Pancreas (tissue), 10 donors: ENCODE results near the gene KCNK7. TPM values are rescaled to one million over a fixed set of nuclear protein-coding genes. Genes with fewer than 3 reads are reported as not detected.
A peak's percentile ranks its signal among the peaks of the same experiment; 100 is the strongest.

ENCODE experiments used
- ATAC-seq, 4 donors: fragments of 200-7000 bp; cut with Tn5 transposase; one replicate each; pipeline versions ENCODE4 v1.8.0 to v1.9.1; 2020; ENCODE audit warnings: mild to moderate bottlenecking in 4 of 4, moderate library complexity in 4 of 4
- DNase-seq, 6 donors: peaks; one replicate each; pipeline ENCODE4 v3.0.0-alpha.2; 2020
- FAIRE-seq: peaks from 2 replicates; lab custom pipeline; 2012; peaks lifted over from hg19 to GRCh38; lab: Jason Lieb, UNC
- H3K27ac ChIP-seq, 4 donors: fragments of 200-600 bp; sonication (generic); 1 replicate in 3 of 4; 2 replicates in 1 of 4; pipeline versions ENCODE4 v1.5.0 to v1.8.0; 2020
- H3K27me3 ChIP-seq, 4 donors: fragments of 200-600 bp; one replicate each; pipeline ENCODE4 v1.8.0; 2021
- H3K36me3 ChIP-seq, 3 donors: fragments of 200-600 bp; sonication (generic) in 1 of 3; one replicate each; pipeline versions ENCODE4 v1.5.0 to v1.8.0; 2020 to 2021
- H3K4me1 ChIP-seq, 3 donors: fragments of 200-600 bp; one replicate each; pipeline ENCODE4 v1.8.0; 2021
- H3K4me3 ChIP-seq, 4 donors: fragments of 200-600 bp; sonication (generic) in 2 of 4; one replicate each; pipeline versions ENCODE4 v1.5.0 to v1.8.0; 2020 to 2021
- H3K9me3 ChIP-seq, 4 donors: fragments of 200-600 bp; one replicate each; pipeline ENCODE4 v1.8.0; 2021
- WGBS, 2 donors: extraction: QIAGEN DNeasy Blood & Tissue Kit; methylation state at CpG; one replicate each; pipeline ENCODE4 v1.1.7; 2013; 5-methylcytosine and 5-hydroxymethylcytosine counted together
- intact Hi-C, 3 donors: fragments of 100-400 bp; cut with DNase I; formaldehyde crosslinking; loops; one replicate each; pipeline versions ENCODE4 v1.11.1 to v1.14.2; 2022
- polyA plus RNA-seq, 2 donors: library from polyadenylated mRNA; stranded (reverse); fragments of 200-250 nt; gene quantifications; one replicate each; pipeline ENCODE4 v1.2.3, GENCODE V29; 2013
- total RNA-seq, 6 donors: library from RNA; stranded (reverse); fragmentation: NEBNext Ultra II Directional in 4 of 6; extraction: Animal tissue kit (Norgen Biotek cat#: 25700) in 4 of 6; gene quantifications; one replicate each; pipeline versions ENCODE4 v1.2.1 to v1.2.4, GENCODE V29; 2021 to 2023
- TF ChIP-seq, protein P1 (sequence below), 4 donors: fragments of 200-600 bp; sonication (generic) in 3 of 4; IDR thresholded peaks; one replicate each; pipeline versions ENCODE4 v1.5.0 to v1.8.0; 2021; ENCODE audit warnings: antibody characterized with exemption in 4 of 4
- donor health status: healthy with polysubstance abuse.
- donor health status: DM: no; HTN: no; CAD: no; lungs with moderate emphysema.
- donor health status: DM: no; HTN: no; CAD: no.
- donor health status: control.
- donor health status: control.
- donor health status: Bipolar disorder and iron deficiency.
- donor health status: DM: yes; HTN: yes; CAD: no.
- donor health status: DM: no; HTN: no; CAD: no.
- donor health status: DM: no; HTN: no; CAD: no.
- donor health status: DM: yes; HTN: yes; CAD: no.

The KCNK7 gene, protein sequence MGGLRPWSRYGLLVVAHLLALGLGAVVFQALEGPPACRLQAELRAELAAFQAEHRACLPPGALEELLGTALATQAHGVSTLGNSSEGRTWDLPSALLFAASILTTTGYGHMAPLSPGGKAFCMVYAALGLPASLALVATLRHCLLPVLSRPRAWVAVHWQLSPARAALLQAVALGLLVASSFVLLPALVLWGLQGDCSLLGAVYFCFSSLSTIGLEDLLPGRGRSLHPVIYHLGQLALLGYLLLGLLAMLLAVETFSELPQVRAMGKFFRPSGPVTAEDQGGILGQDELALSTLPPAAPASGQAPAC
- total RNA-seq (under 1 TPM in 3 of 6 donors, not detected in 3; 0.19 to 0.84 (median 0.28) TPM), polyA plus RNA-seq (1 to 10 TPM in 1 of 2 donors, under 1 TPM in 1; 0.91 to 1.6 TPM)

DNA sequence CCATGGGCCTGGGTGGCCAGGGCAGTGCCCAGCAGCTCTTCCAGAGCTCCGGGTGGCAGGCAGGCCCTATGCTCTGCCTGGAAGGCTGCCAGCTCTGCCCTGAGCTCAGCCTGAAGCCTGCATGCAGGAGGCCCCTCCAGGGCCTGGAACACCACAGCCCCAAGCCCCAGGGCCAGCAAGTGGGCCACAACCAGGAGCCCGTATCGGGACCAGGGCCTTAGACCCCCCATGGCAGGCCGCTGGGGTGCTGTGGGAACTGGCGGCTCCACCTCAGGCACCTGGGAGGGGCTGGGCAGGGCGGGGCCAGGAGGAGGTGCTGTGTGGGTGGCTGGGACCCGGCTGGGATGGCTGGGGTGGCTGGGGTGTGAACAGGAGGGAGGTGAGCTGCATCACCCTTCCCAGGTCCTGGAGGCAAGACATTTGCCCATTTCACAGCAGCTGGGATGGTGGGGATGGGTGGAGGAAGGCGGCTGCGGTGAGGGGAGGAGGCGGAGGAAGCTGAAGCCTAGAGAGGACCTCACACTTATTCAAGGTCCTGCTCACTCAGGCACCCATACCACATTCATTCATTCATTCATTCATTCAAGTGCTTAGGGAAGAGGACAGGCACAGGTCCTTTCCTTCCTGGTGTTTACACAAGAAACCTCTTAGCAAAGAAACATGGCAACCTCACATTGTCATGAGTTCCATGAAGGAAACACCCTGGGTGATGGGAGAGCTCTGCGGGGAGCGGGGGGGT, at the start of gene KCNK7:
Gene KCNK7, minus strand, starts transcription at position 258 of the 739 bp plus-strand sequence. Its CDS starts 28 bp downstream, at position 230.
- H3K4me3 ChIP-seq = no peak within 1 kb of the TSS
- no peaks in the 10 kb centered on the region for H3K4me1 ChIP-seq
- H3K27me3 ChIP-seq = no peaks in the 10 kb centered on the region
- no peak for ATAC-seq
- intact Hi-C loops = no loop called here
- FAIRE-seq = no peak
- WGBS, 2 donors = 71 to 72% methylated on average over 12 of the region's 12 CpGs
- TF ChIP-seq, protein P1, sequence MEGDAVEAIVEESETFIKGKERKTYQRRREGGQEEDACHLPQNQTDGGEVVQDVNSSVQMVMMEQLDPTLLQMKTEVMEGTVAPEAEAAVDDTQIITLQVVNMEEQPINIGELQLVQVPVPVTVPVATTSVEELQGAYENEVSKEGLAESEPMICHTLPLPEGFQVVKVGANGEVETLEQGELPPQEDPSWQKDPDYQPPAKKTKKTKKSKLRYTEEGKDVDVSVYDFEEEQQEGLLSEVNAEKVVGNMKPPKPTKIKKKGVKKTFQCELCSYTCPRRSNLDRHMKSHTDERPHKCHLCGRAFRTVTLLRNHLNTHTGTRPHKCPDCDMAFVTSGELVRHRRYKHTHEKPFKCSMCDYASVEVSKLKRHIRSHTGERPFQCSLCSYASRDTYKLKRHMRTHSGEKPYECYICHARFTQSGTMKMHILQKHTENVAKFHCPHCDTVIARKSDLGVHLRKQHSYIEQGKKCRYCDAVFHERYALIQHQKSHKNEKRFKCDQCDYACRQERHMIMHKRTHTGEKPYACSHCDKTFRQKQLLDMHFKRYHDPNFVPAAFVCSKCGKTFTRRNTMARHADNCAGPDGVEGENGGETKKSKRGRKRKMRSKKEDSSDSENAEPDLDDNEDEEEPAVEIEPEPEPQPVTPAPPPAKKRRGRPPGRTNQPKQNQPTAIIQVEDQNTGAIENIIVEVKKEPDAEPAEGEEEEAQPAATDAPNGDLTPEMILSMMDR (IDR thresholded peaks at IDR 0.05) = no peak
- DNase-seq = peak in 3 of 6 donors; percentile 17 to 79 (median 40)
- H3K27ac ChIP-seq = no peak within 1 kb of the TSS
- H3K9me3 ChIP-seq = no peaks in the 10 kb centered on the region
- H3K36me3 ChIP-seq = peaks cover 0 to 16% (median 5%) of the 10 kb centered on the region in 3 donors

DNA sequence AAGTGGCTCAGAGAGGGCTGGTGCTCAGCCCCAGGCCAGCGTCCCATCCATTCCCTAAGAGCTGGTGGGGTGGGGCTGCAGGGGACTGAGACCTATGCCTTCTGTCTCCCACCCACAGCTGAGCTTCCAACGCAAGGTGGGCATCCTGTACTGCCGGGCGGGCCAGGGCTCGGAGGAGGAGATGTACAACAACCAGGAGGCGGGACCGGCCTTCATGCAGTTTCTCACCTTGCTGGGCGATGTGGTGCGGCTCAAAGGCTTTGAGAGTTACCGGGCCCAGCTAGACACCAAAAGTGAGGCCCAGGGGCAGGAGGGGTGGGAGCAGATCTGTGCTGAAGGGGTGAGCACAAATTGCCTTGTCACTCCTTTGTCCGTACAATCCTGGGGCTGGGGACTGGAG, 49.2 kb upstream of the KCNK7 start:
- no peaks in the 10 kb centered on the region for H3K36me3 ChIP-seq
- H3K27ac ChIP-seq = no peak overlapping the region
- TF ChIP-seq, protein P1 (IDR thresholded peaks at IDR 0.05) = no peak
- WGBS, 2 donors = 85 to 87% methylated on average over 11 of the region's 11 CpGs
- no peak overlapping the region for H3K4me3 ChIP-seq
- H3K9me3 ChIP-seq = no peaks in the 10 kb centered on the region
- ATAC-seq (no peak), DNase-seq (peak in 3 of 6 donors; percentile 29 to 63 (median 56)), FAIRE-seq (no peak)
- intact Hi-C loops = no loop called here
- no peaks in the 10 kb centered on the region for H3K27me3 ChIP-seq
- no peaks in the 10 kb centered on the region for H3K4me1 ChIP-seq

DNA sequence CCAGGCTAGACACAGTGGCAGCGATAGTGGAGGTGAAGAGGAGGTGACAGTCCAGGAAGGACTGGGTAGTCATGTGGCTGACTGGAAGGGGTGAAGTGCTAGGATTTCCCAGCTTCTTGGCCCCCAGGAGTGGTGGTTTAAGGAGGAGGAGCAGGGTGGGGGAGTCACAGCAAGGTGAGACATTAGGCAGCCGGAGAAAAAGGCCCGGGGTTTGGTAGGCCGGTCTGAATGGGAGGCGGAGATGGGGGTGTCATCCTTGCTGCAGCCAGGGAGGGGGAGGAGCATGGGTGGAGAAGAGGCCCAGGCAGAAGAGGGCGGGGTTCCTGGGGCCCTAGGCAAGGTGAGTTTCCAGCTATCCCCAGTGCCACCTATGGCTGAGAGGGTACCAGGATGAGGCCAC, 48.4 kb upstream of the KCNK7 start:
- FAIRE-seq (no peak), DNase-seq (no peak), ATAC-seq (no peak)
- Histone ChIP-seq H3K9me3 (no peaks in the 10 kb centered on the region), H3K27ac (no peak overlapping the region), H3K27me3 (no peaks in the 10 kb centered on the region), H3K36me3 (no peaks in the 10 kb centered on the region), H3K4me1 (no peaks in the 10 kb centered on the region), H3K4me3 (no peak overlapping the region)
- TF ChIP-seq, protein P1 (IDR thresholded peaks at IDR 0.05) = no peak
- WGBS, 2 donors = 72 to 82% methylated on average over 6 of the region's 6 CpGs
- intact Hi-C loops = no loop called here

DNA sequence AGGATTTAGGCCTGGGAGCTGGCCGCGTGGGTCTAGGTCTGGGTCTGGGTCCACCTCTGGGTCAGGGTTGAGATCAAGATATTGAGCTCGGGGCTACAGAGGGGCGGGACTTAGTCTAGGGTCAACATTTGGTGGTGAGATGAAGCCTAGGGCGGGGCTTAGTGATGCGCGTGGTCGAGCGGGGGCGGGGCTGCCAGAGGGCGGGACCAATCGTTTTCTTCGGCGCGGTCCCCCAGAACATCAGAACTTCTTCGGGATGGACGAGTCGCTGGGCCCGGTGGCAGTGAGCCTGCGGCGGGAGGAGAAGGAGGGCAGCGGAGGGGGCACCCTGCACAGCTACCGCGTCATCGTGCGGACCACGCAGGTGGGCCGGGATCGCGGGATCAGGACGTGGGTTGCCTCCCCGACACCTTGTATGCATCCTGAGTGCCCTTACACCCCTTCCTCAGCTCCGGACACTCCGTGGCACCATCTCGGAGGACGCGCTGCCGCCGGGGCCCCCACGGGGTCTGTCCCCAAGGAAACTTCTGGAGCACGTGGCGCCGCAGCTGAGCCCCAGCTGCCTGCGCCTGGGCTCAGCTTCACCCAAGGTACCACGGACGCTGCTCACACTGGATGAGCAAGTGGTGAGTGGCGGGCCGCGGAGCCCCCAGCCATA, 46.5 kb upstream of the KCNK7 start:
- H3K9me3 ChIP-seq = no peaks in the 10 kb centered on the region
- DNase-seq (peak in 2 of 6 donors; percentile 40 to 71), ATAC-seq (no peak), FAIRE-seq (no peak)
- peak overlapping the region in 1 of 4 donors; percentile 27 for H3K4me3 ChIP-seq
- H3K27me3 ChIP-seq = no peaks in the 10 kb centered on the region
- TF ChIP-seq, protein P1 (IDR thresholded peaks at IDR 0.05) = no peak
- intact Hi-C loops = no loop called here
- peaks cover 5 to 6% (median 6%) of the 10 kb centered on the region in 3 donors for H3K4me1 ChIP-seq
- peaks cover 0 to 1% (median 0%) of the 10 kb centered on the region in 3 donors for H3K36me3 ChIP-seq
- H3K27ac ChIP-seq = no peak overlapping the region
- WGBS, 2 donors = 49% methylated on average over 41 to 49 of the region's 49 CpGs
